ENCODE data around the gene ELMOD3. TPM values are rescaled to one million over a fixed set of nuclear protein-coding genes. Genes with fewer than 3 reads are reported as not detected.
A peak's percentile ranks its signal among the peaks of the same experiment; 100 is the strongest.
"Not testable (repeated sequence)": the region's sequence is repeated elsewhere in the genome, so short reads cannot be mapped to it uniquely, and the experiment has no call there.

Gene ELMOD3
- total RNA-seq, 1 experiment from 2014 or later = 10.3 TPM

- POLR2A ChIA-PET = no interaction called here
- CTCF ChIA-PET = no interaction called here
Measured at GRCh38 chr2:85357736-85358135, 3.2 kb downstream of the ELMOD3 start.

GRCh38 chr2:85362653-85363387 is 8.3 kb downstream of the ELMOD3 start:
- intact Hi-C loops (cut with micrococcal nuclease; ENCODE audit: unreplicated experiment) = not testable (repeated sequence)

More at GRCh38 chr2:85357736-85358135, 3.2 kb downstream of the ELMOD3 start:
- no peaks in the 10 kb centered on the region for H3K4me1 ChIP-seq
- no peak for TF ChIP-seq CTCF (IDR thresholded peaks at IDR 0.05; ENCODE audit: insufficient read depth in 1 of 2, low read depth in 1 of 2, low read length in 1 of 2, severe bottlenecking in 1 of 2, unreplicated experiment in 1 of 2)
- H3K36me3 ChIP-seq (ENCODE audit: control insufficient read depth, insufficient read depth, low read length) = no peaks in the 10 kb centered on the region
- no peak for DNase-seq
- no TSS peak for BruUV-seq (replicated peaks)
- H3K27ac Mint-ChIP-seq (ENCODE audit: unreplicated experiment) = no peak overlapping the region
- intact Hi-C loops (cut with micrococcal nuclease; ENCODE audit: unreplicated experiment) = no loop called here
- H3K4me3 ChIP-seq (ENCODE audit: low read depth, low read length) = no peak overlapping the region
- H3K27me3 ChIP-seq (replicated peaks; ENCODE audit: control insufficient read depth, insufficient read depth, low read length) = no peaks in the 10 kb centered on the region
- H3K9me3 ChIP-seq = no peaks in the 10 kb centered on the region
- no peaks in the 10 kb centered on the region for H3K27me3 Mint-ChIP-seq (ENCODE audit: insufficient read depth, unreplicated experiment)
- H3K9me3 Mint-ChIP-seq (ENCODE audit: unreplicated experiment) = no peaks in the 10 kb centered on the region
- H3K36me3 Mint-ChIP-seq (ENCODE audit: insufficient read depth, unreplicated experiment) = peaks cover 24% of the 10 kb centered on the region
- no peak overlapping the region for H3K4me3 Mint-ChIP-seq (ENCODE audit: unreplicated experiment)
- H3K4me1 Mint-ChIP-seq (ENCODE audit: low read depth, unreplicated experiment) = no peaks in the 10 kb centered on the region

GRCh38 chr2:85367180-85367579 is 12.6 kb downstream of the ELMOD3 start:
- Histone ChIP-seq H3K27me3 (replicated peaks; ENCODE audit: control insufficient read depth, insufficient read depth, low read length) (no peaks in the 10 kb centered on the region), H3K9me3 (no peaks in the 10 kb centered on the region), H3K4me1 (no peaks in the 10 kb centered on the region), H3K36me3 (ENCODE audit: control insufficient read depth, insufficient read depth, low read length) (no peaks in the 10 kb centered on the region), H3K4me3 (ENCODE audit: low read depth, low read length) (no peak overlapping the region)
- Mint-ChIP-seq H3K27ac (ENCODE audit: unreplicated experiment) (no peak overlapping the region), H3K36me3 (ENCODE audit: insufficient read depth, unreplicated experiment) (no peaks in the 10 kb centered on the region), H3K4me3 (ENCODE audit: unreplicated experiment) (no peak overlapping the region), H3K9me3 (ENCODE audit: unreplicated experiment) (no peaks in the 10 kb centered on the region), H3K4me1 (ENCODE audit: low read depth, unreplicated experiment) (no peaks in the 10 kb centered on the region), H3K27me3 (ENCODE audit: insufficient read depth, unreplicated experiment) (no peaks in the 10 kb centered on the region)
- intact Hi-C loops (cut with micrococcal nuclease; ENCODE audit: unreplicated experiment) = no loop called here
- no peak for DNase-seq
- ChIA-PET POLR2A (no interaction called here), CTCF (interaction anchor here (0.7 kb wide), 1 partner anchor 22 kb away, joined by 3 read pairs; no protein-coding TSS in a partner anchor)
- BruUV-seq (replicated peaks) = no TSS peak
- no peak for TF ChIP-seq CTCF (IDR thresholded peaks at IDR 0.05; ENCODE audit: insufficient read depth in 1 of 2, low read depth in 1 of 2, low read length in 1 of 2, severe bottlenecking in 1 of 2, unreplicated experiment in 1 of 2)

More at GRCh38 chr2:85362653-85363387, 8.3 kb downstream of the ELMOD3 start:
- H3K27ac Mint-ChIP-seq (ENCODE audit: unreplicated experiment); H3K27me3 Mint-ChIP-seq (ENCODE audit: insufficient read depth, unreplicated experiment); CTCF ChIA-PET; H3K9me3 Mint-ChIP-seq (ENCODE audit: unreplicated experiment); H3K9me3 ChIP-seq; BruUV-seq (replicated peaks); H3K4me1 ChIP-seq; POLR2A ChIA-PET; H3K27me3 ChIP-seq (replicated peaks; ENCODE audit: control insufficient read depth, insufficient read depth, low read length); H3K36me3 ChIP-seq (ENCODE audit: control insufficient read depth, insufficient read depth, low read length); H3K4me1 Mint-ChIP-seq (ENCODE audit: low read depth, unreplicated experiment); H3K36me3 Mint-ChIP-seq (ENCODE audit: insufficient read depth, unreplicated experiment); H3K4me3 Mint-ChIP-seq (ENCODE audit: unreplicated experiment); H3K4me3 ChIP-seq (ENCODE audit: low read depth, low read length): not testable (repeated sequence)
- DNase-seq = peak in 1 of 2 experiments; percentile 2

Data from Caco-2 (cell line).